ENCODE results near the gene NFIA.
"Not testable (repeated sequence)": the region's sequence is repeated elsewhere in the genome, so short reads cannot be mapped to it uniquely, and the experiment has no call there.

DNA sequence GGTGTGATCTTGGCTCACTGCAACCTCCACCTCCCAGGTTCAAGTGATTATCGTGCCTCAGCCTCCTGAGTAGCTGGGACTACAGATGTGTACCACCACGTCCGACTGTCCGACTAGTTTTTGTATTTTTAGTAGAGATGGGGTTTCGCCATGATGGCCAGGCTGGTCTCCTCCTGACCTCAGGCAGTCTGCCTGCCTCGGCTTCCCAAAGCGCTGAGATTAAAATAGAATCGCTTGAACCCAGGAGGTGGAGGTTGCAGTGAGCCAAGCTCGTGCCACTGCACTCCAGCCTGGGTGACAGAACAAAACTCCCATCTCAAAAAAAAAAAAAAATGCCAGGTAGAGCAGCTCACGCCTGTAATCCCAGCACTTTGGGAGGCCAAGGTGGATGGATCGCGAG is 44.5 kb downstream of the NFIA start:
- not testable (repeated sequence) for TF ChIP-seq POLR2A, CTCF (IDR thresholded peaks at IDR 0.05)

Measured in Peyer's patch (tissue), 4 donors.